Ascending aorta (tissue), 2 donors: ENCODE data around the gene FTH1. TPM values are rescaled to one million over a fixed set of nuclear protein-coding genes. Genes with fewer than 3 reads are reported as not detected.

Experiments used
- DNase-seq, 2 donors: peaks; one replicate each; pipeline ENCODE4 v3.0.0-alpha.2; 2019; ENCODE audit warnings: low spot score in 2 of 2
- H3K27ac ChIP-seq, 2 donors: fragments of 200-600 bp; sonication (generic); one replicate each; pipeline ENCODE4 v1.5.1; 2016 to 2017; ENCODE audit warnings: mild to moderate bottlenecking in 1 of 2
- H3K27me3 ChIP-seq: fragments of 200-600 bp; sonication (generic); one replicate; pipeline ENCODE4 v1.5.1; 2017
- H3K36me3 ChIP-seq, 2 donors: fragments of 200-600 bp; sonication (generic); one replicate each; pipeline ENCODE4 v1.5.1; 2016
- H3K4me1 ChIP-seq, 2 donors: fragments of 200-600 bp; sonication (generic); one replicate each; pipeline ENCODE4 v1.5.1; 2016 to 2017; ENCODE audit warnings: mild to moderate bottlenecking in 1 of 2
- H3K4me3 ChIP-seq, 2 donors: fragments of 200-600 bp; sonication (generic); one replicate each; pipeline ENCODE4 v1.5.1; 2016 to 2017; ENCODE audit warnings: mild to moderate bottlenecking in 1 of 2
- H3K9me3 ChIP-seq, 2 donors: fragments of 200-600 bp; sonication (generic); one replicate each; pipeline ENCODE4 v1.5.1; 2016
- CTCF ChIP-seq, 3 experiments: fragments of 200-600 bp in 2 of 3; fragments of 450-650 bp in 1 of 3; sonication (generic) in 2 of 3; IDR thresholded peaks; one replicate each; pipeline ENCODE4 v1.5.1; 2016 to 2019; ENCODE audit warnings: antibody characterized with exemption in 3 of 3, mild to moderate bottlenecking in 1 of 3, moderate library complexity in 1 of 3
- intact Hi-C: fragments of 100-400 bp; cut with DNase I; formaldehyde crosslinking; loops from one replicate; pipeline ENCODE4 v1.15.1; 2023
- total RNA-seq: library from RNA; depleted of rRNA; stranded (reverse); fragments of >200 nt; gene quantifications from one replicate; pipeline ENCODE4 v1.1.0, GENCODE V29; 2016

FTH1 gene
- total RNA-seq: 2,353 TPM

DNA sequence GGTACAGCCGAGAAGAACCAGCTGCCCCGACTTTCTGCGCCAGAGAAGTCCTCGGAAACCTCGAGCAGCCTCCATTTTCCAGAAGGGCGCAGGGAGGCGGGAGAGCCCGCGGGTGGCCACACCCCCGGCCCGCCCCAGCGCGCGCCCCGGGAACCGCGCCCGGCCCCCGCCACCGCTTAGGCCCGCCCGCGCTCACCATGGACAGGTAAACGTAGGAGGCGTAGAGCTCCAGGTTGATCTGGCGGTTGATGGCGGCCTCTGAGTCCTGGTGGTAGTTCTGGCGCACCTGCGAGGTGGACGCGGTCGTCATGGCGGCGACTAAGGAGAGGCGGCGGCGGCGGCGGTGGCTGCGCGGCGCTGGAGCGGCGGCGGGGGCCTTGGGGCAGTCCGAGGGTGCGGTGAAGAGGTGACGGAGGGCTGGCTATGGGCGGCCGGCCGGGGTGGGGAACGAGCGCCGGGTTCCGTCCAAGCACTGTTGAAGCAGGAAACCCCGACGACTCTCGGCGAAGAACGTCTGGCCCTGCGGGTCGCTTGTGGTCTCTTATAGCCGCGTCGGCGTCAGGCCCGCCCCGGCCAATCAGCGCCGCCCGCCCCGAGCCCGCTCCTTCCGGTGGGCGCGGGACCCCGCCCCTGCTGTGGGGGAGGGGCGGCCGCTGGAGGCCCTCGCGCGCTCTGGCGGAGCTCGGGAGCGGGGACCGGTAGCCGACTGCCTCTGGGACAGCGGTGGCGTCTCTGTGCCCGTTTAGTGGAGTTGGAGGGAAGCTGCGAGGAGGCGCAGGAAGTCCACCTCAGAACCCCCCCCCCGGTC is at the start of gene FTH1:
FTH1 (minus strand) TSS at position 519 of the 808 bp plus-strand sequence; CDS start at position 310, 209 bp downstream.
- peak; percentile 61 to 94 for DNase-seq
- Histone ChIP-seq H3K27ac (peak within 1 kb of the TSS; percentile 98 to 99), H3K4me1 (peaks cover 23 to 46% of the 10 kb centered on the region in 2 donors), H3K9me3 (no peaks in the 10 kb centered on the region), H3K27me3 (no peaks in the 10 kb centered on the region), H3K36me3 (peaks cover 11 to 28% of the 10 kb centered on the region in 2 donors), H3K4me3 (peak within 1 kb of the TSS; percentile 88 to 96)
- intact Hi-C loops: loop anchor here (1.0 to 5.0 kb wide), 4 partner anchors 18 to 175 kb away; partner anchors contain the start of genes FADS3, FEN1 and TMEM258
- TF ChIP-seq CTCF (IDR thresholded peaks at IDR 0.05): no peak

DNA sequence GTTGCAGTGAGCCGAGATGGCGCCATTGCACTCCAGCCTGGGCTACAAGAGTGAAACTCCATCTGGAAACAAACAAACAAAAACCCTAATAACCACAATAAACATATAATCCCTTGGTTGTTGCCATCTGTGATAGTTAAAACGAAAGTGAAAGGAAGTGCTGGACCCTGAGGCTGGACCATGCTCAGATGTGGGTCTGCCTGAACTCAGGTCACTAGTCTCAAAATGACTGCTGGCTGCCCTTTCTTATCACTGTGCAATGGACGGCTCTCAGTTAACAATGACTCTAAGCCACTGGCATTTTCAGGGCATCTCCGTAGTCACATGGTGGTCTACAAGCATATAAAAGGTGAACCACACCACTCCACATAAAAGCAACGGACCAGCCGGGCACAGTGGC is 48.2 kb upstream of the FTH1 start:
- intact Hi-C loops: no loop called here
- TF ChIP-seq CTCF (IDR thresholded peaks at IDR 0.05): no peak
- no peaks in the 10 kb centered on the region for H3K27me3 ChIP-seq
- no peaks in the 10 kb centered on the region for H3K36me3 ChIP-seq
- no peak overlapping the region for H3K27ac ChIP-seq
- no peak overlapping the region for H3K4me3 ChIP-seq
- no peaks in the 10 kb centered on the region for H3K4me1 ChIP-seq
- H3K9me3 ChIP-seq: no peaks in the 10 kb centered on the region
- DNase-seq: no peak

DNA sequence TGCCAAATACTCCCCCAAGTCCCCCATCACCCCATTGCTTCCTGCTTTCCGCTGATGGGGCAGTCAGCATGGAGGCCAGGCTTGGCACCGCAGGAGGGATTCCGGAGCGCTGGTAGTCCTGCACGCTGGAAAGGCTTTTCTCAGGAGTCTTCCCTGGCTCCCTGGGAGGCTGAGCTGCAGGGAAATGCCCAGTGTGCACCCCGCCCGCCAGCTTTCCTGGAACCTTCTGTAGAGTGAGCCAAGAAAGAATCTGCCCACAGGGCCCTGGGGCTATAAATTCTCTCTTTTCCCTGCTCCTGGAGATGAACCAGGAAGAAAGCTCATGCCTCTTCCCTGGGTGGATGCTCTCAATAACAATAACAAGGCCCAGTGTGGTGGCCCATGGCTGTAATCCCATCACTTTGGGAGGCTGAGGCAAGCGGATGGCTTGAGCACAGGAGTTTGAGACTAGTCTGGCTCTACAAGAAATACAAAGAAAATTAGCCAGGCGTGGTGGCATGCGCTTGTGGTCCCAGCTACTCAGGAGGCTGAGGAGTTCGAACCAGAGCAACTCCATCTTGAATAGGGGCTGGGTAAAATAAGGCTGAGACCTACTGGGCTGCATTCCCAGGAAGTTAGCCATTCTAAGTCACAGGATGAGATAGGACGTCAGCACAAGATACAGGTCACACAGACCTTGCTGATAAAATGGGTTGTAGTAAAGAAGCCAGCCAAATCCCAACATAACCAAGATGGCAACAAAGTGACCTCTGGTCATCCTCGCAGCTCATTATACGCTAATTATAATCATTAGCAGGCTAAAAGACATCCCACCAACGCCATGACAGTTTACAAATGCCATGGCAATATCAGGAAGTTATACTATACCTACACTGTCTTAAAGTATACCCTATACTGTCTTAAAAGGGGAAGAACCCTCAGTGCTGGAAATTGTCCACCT is 46.4 kb upstream of the FTH1 start:
- Histone ChIP-seq H3K4me3 (no peak overlapping the region), H3K27me3 (no peaks in the 10 kb centered on the region), H3K4me1 (no peaks in the 10 kb centered on the region), H3K27ac (no peak overlapping the region), H3K36me3 (no peaks in the 10 kb centered on the region), H3K9me3 (no peaks in the 10 kb centered on the region)
- intact Hi-C loops: no loop called here
- TF ChIP-seq CTCF (IDR thresholded peaks at IDR 0.05): no peak
- DNase-seq: no peak

- H3K4me1 ChIP-seq: no peaks in the 10 kb centered on the region
- no peak for DNase-seq
- TF ChIP-seq CTCF (IDR thresholded peaks at IDR 0.05): no peak
- intact Hi-C loops: no loop called here
- no peaks in the 10 kb centered on the region for H3K9me3 ChIP-seq
- no peaks in the 10 kb centered on the region for H3K36me3 ChIP-seq
- H3K4me3 ChIP-seq: no peak overlapping the region
- H3K27ac ChIP-seq: no peak overlapping the region
- H3K27me3 ChIP-seq: no peaks in the 10 kb centered on the region
Observed at GRCh38 chr11:62012832-62013461, 45.5 kb upstream of the FTH1 start.

- TF ChIP-seq CTCF (IDR thresholded peaks at IDR 0.05): no peak
- H3K9me3 ChIP-seq: no peaks in the 10 kb centered on the region
- no peak overlapping the region for H3K27ac ChIP-seq
- no peak for DNase-seq
- H3K36me3 ChIP-seq: no peaks in the 10 kb centered on the region
- H3K4me3 ChIP-seq: no peak overlapping the region
- H3K27me3 ChIP-seq: no peaks in the 10 kb centered on the region
- intact Hi-C loops: no loop called here
- H3K4me1 ChIP-seq: no peaks in the 10 kb centered on the region
Observed at GRCh38 chr11:62012451-62012831, 45.0 kb upstream of the FTH1 start.
